K562 (cell line): ENCODE data around the gene ALDH18A1. TPM values are rescaled to one million over a fixed set of nuclear protein-coding genes. Genes with fewer than 3 reads are reported as not detected.

Source experiments
- ATAC-seq: fragments of 200-7000 bp; cut with Tn5 transposase; 3 replicates; pipeline ENCODE4 v1.9.1; 2020; ENCODE audit warnings: moderate library complexity
- BruUV-seq: library from RNA; stranded (reverse); fragments of 400-500 nt; replicated peaks from 2 replicates; lab custom pipeline; 2021; lab: Mats Ljungman, UMichigan
- CTCF ChIA-PET: fragments of 300-600 bp; formaldehyde crosslinking; extraction: SDS; loops from one replicate; lab custom pipeline; 2021; ENCODE audit warnings: low intra/inter-chr PET ratio; lab: Yijun Ruan, JAX
- POLR2A ChIA-PET: fragments of 300-600, 350-650 bp; sonication (Branson Sonifier 250); formaldehyde crosslinking; extraction: SDS; loops from one replicate; lab custom pipeline; 2021; ENCODE audit warnings: antibody characterized with exemption, inconsistent platforms; lab: Yijun Ruan, JAX
- DNase-seq, 4 experiments: peaks; one replicate each; pipeline versions ENCODE4 v3.0.0 to v3.0.0-alpha.2; 2011 to 2018; ENCODE audit warnings: low spot score in 3 of 4, mixed read lengths in 3 of 4; ENCODE audit errors: extremely low read depth in 1 of 4
- FAIRE-seq: peaks from 2 replicates; lab custom pipeline; 2011; peaks lifted over from hg19 to GRCh38; lab: Jason Lieb, UNC
- H2AFZ ChIP-seq: 2 replicates; pipeline ENCODE4 v1.6.0; 2011; ENCODE audit warnings: low read depth, low read length, control low read depth, inconsistent platforms
- H3K27ac ChIP-seq: fragments of 200-600 bp; 3 replicates; pipeline ENCODE4 v1.8.0; 2011; ENCODE audit warnings: low read depth, mild to moderate bottlenecking, control low read depth, inconsistent platforms, low read length, moderate library complexity, mixed read lengths; ENCODE audit errors: extremely low read depth
- H3K27me3 ChIP-seq, 2 experiments: fragments of 300-600 bp in 1 of 2; 2 replicates in 1 of 2; 3 replicates in 1 of 2; pipeline versions ENCODE4 v1.6.0 to v1.8.0; 2011; ENCODE audit warnings: inconsistent platforms in 2 of 2, low read length in 2 of 2, mild to moderate bottlenecking in 1 of 2, mixed read lengths in 1 of 2, moderate library complexity in 1 of 2; ENCODE audit not compliant: control insufficient read depth in 2 of 2, insufficient read depth in 2 of 2
- H3K36me3 ChIP-seq: fragments of 300-600 bp; 3 replicates; pipeline ENCODE4 v1.8.0; 2011; ENCODE audit warnings: mild to moderate bottlenecking, low read length, inconsistent platforms; ENCODE audit not compliant: control insufficient read depth, insufficient read depth
- H3K4me1 ChIP-seq, 2 experiments: fragments of 200-600 bp in 1 of 2; replicated peaks in 1 of 2; 2 replicates in 1 of 2; 3 replicates in 1 of 2; pipeline versions ENCODE4 v1.5.1 to v1.8.0; 2011; ENCODE audit warnings: inconsistent platforms in 2 of 2, low read length in 2 of 2, mild to moderate bottlenecking in 1 of 2, mixed read lengths in 1 of 2, moderate library complexity in 1 of 2; ENCODE audit not compliant: control insufficient read depth in 2 of 2, insufficient read depth in 2 of 2
- H3K4me2 ChIP-seq: 2 replicates; pipeline ENCODE4 v1.6.1; 2011; ENCODE audit warnings: low read length, control low read depth, inconsistent platforms, mixed read lengths; ENCODE audit not compliant: insufficient read depth
- H3K4me3 ChIP-seq: fragments of 200-600 bp; sonication (generic), shearing (Covaris generic); 2 replicates; pipeline ENCODE4 v1.5.1; 2016; ENCODE audit warnings: control low read depth, inconsistent platforms
- H3K79me2 ChIP-seq: fragments of 200-600 bp; 3 replicates; pipeline ENCODE4 v1.8.0; 2011; ENCODE audit warnings: low read length, inconsistent platforms; ENCODE audit not compliant: control insufficient read depth, insufficient read depth
- H3K9ac ChIP-seq, 2 experiments: 2 replicates each; pipeline versions ENCODE4 v1.6.0 to v1.6.1; 2011; ENCODE audit warnings: low read depth in 2 of 2, low read length in 2 of 2, control low read depth in 1 of 2, inconsistent platforms in 1 of 2, mild to moderate bottlenecking in 1 of 2, mixed read lengths in 1 of 2; ENCODE audit not compliant: insufficient read depth in 1 of 2
- H3K9me1 ChIP-seq: one replicate; pipeline ENCODE4 v1.6.0; 2011; ENCODE audit warnings: inconsistent platforms, mild to moderate bottlenecking, low read length, moderate library complexity; ENCODE audit not compliant: control insufficient read depth, insufficient read depth
- H3K9me3 ChIP-seq: replicated peaks from 2 replicates; pipeline ENCODE4 v1.5.1; 2011; ENCODE audit warnings: low read depth, low read length, inconsistent platforms; ENCODE audit not compliant: control insufficient read depth, insufficient read depth
- H4K20me1 ChIP-seq: replicated peaks from 2 replicates; pipeline ENCODE4 v1.6.1; 2011; ENCODE audit warnings: low read length, inconsistent platforms, mixed read lengths; ENCODE audit not compliant: control insufficient read depth, insufficient read depth
- EHMT2 ChIP-seq: fragments of 450-650 bp; IDR thresholded peaks from 2 replicates; pipeline ENCODE4 v1.6.1; 2018; ENCODE audit warnings: antibody characterized with exemption
- FOXO4 ChIP-seq: fragments of 450-650 bp; formaldehyde crosslinking; IDR thresholded peaks from 2 replicates; pipeline ENCODE4 v1.4.0; 2020; ENCODE audit warnings: mild to moderate bottlenecking, moderate library complexity
- HMG20B ChIP-seq: fragments of 250-450 bp; sonication (Bioruptor Pico); IDR thresholded peaks from 2 replicates; pipeline ENCODE4 v1.5.0; 2021; ENCODE audit warnings: mild to moderate bottlenecking
- ILF3 ChIP-seq: fragments of 450-650 bp; IDR thresholded peaks from 2 replicates; pipeline ENCODE4 v1.6.1; 2018; ENCODE audit warnings: antibody characterized with exemption, mild to moderate bottlenecking, moderate library complexity, borderline replicate concordance
- MCM3 ChIP-seq: fragments of 450-650 bp; IDR thresholded peaks from 2 replicates; pipeline ENCODE4 v1.6.1; 2016
- TEAD1 ChIP-seq, 2 experiments: fragments of 450-650 bp in 1 of 2; sonication (generic) in 1 of 2; formaldehyde crosslinking; IDR thresholded peaks; 2 replicates each; pipeline versions ENCODE4 v1.4.0 to v1.8.0; 2020 to 2022; ENCODE audit warnings: mild to moderate bottlenecking in 2 of 2, missing genetic modification reagents in 1 of 2
- ZNF583 ChIP-seq: fragments of 250-450 bp; sonication (Bioruptor Pico); IDR thresholded peaks from 2 replicates; pipeline ENCODE4 v1.4.0; 2020
- WGBS: fragments of 100-300 bp; shearing (Covaris generic); methylation state at CpG from one replicate; pipeline ENCODE4 v1.1.6; 2016; ENCODE audit warnings: low coverage, mixed read lengths; ENCODE audit not compliant: insufficient coverage; ENCODE audit errors: missing lambda C conversion rate; 5-methylcytosine and 5-hydroxymethylcytosine counted together
- in situ Hi-C: fragments of 300-500 bp; cut with MboI; formaldehyde crosslinking; loops from 4 replicates; pipeline ENCODE4 v1.15.0; 2018; ENCODE audit warnings: inconsistent platforms, mixed read lengths
- intact Hi-C: fragments of 100-400 bp; cut with micrococcal nuclease; formaldehyde crosslinking; loops from 2 replicates; pipeline ENCODE4 v1.14.2; 2022
- polyA plus RNA-seq, 8 experiments: library from polyadenylated mRNA; depleted of rRNA in 4 of 8; stranded (reverse) in 5 of 8; unstranded in 3 of 8; fragments of >200 nt; fragmentation: Nextera tagmentation in 2 of 8; fragmentation: Illumina TruSeq in 1 of 8; extraction: Ambion mirVana in 2 of 8; extraction: Trizol in 1 of 8; gene quantifications; 2 replicates each; pipeline versions ENCODE4 v1.2.1 to v1.2.3, GENCODE V29; 2011 to 2014; ENCODE audit warnings: inconsistent platforms in 1 of 8, missing spikeins in 1 of 8
- total RNA-seq, 7 experiments: library from RNA; depleted of rRNA in 6 of 7; stranded (reverse); fragments of >200 nt in 6 of 7; fragmentation: Illumina TruSeq in 2 of 7; extraction: Trizol in 2 of 7; gene quantifications; 2 replicates each; pipeline versions ENCODE4 v1.2.1 to v1.2.3, GENCODE V29; 2011 to 2021; ENCODE audit warnings: low replicate concordance in 1 of 7

ALDH18A1 gene
- total and polyA plus RNA-seq, 9 of the 15 experiments (the other 6 are each of a cell fraction or from before 2014, with no cell fraction given) = 12.0 to 83.3 (median 43.8) TPM

- no peak for TF ChIP-seq FOXO4
- no peak for TF ChIP-seq HMG20B
- TF ChIP-seq, all 486 proteins: peak for 0
Measured at GRCh38 chr10:95618101-95618500, 38.4 kb downstream of the ALDH18A1 start (continued).

- POLR2A ChIA-PET = interaction anchor here (0.6 to 1.3 kb wide), 2 partner anchors 12 to 78 kb away, joined by 3 read pairs; no protein-coding TSS in a partner anchor
- Histone ChIP-seq H3K9ac (no peak overlapping the region), H3K4me2 (no peak overlapping the region), H3K9me1 (no peaks in the 10 kb centered on the region), H3K9me3 (no peaks in the 10 kb centered on the region), H3K4me3 (no peak overlapping the region), H2AFZ (no peak overlapping the region), H3K27me3 (no peaks in the 10 kb centered on the region), H3K79me2 (no peaks in the 10 kb centered on the region), H3K4me1 (no peaks in the 10 kb centered on the region), H4K20me1 (no peaks in the 10 kb centered on the region), H3K36me3 (peaks cover 71% of the 10 kb centered on the region), H3K27ac (no peak overlapping the region)
- FAIRE-seq (no peak), ATAC-seq (no peak), DNase-seq (no peak)
- intact Hi-C loops (no loop called here), in situ Hi-C loops (loop anchor here (10.0 to 25.0 kb wide), 3 partner anchors 372 to 1004 kb away; no protein-coding TSS in a partner anchor)
- TF ChIP-seq EHMT2 (no peak), ZNF583 (CRISPR knock-in tag) (no peak), TEAD1 (CRISPR knock-in tag; IDR thresholded peaks at IDR 0.05) (no peak), MCM3 (no peak), ILF3 (no peak)
- CTCF ChIA-PET = no interaction called here
- 78% methylated on average over 4 of the region's 4 CpGs for WGBS
- BruUV-seq = no TSS peak
Measured at GRCh38 chr10:95616446-95616845, 40.1 kb downstream of the ALDH18A1 start.
